Activated naive CD8-positive, alpha-beta T cell treated with anti-CD3 and anti-CD28 coated beads, Interleukin-2, amount 50 U/mL, for 16 hours (primary cell): ENCODE data around the gene SEL1L.
"Not testable (repeated sequence)": the region's sequence is repeated elsewhere in the genome, so short reads cannot be mapped to it uniquely, and the experiment has no call there.

Experiments
- DNase-seq: peaks from one replicate; pipeline ENCODE4 v3.0.0-alpha.2; 2020; ENCODE audit warnings: low read depth, low spot score

The SEL1L gene

DNA sequence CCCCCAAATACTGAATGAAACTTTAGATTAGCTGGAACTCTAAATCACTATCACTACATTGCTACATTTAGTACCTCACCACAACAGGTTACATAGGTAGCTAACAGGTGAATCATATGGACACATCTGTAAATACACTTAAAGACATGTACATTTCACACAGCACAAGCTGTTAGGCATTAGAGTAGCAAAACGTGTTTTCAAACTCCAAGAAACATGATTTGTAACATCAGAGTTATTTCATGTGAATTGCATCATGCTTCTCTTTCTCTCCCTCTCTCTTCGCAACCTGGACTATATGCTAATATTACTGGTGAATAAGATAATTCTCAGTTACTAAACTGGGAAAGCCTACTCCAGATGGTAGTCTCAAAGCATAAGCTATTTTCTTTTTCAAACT, 4.3 kb downstream of the SEL1L start:
- DNase-seq: no peak

- no peak for DNase-seq
These were observed 8.5 kb downstream of the SEL1L start for GRCh38 chr14:81525129-81525528.

DNA sequence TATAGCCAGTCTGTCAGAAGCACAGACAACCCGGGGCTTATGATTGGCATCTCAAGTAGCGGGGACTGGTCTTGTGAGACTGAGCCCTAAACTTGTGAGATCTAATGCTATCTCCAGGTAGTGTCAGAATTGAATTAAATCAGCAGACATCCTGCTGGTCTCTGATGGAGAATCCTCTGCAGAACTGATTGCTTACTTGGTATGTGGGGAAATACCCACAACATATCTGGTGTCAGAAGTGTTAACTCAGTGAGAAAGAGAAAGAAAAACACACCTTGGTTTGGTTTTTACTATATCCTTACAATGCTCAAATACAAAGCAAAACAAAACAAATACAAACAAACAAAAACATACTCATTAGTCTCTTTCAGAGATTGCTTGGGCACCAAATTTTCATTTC, 10.0 kb downstream of the SEL1L start:
- no peak for DNase-seq

GRCh38 chr14:81523016-81523415, 10.6 kb downstream of the SEL1L start:
- DNase-seq: no peak

DNA sequence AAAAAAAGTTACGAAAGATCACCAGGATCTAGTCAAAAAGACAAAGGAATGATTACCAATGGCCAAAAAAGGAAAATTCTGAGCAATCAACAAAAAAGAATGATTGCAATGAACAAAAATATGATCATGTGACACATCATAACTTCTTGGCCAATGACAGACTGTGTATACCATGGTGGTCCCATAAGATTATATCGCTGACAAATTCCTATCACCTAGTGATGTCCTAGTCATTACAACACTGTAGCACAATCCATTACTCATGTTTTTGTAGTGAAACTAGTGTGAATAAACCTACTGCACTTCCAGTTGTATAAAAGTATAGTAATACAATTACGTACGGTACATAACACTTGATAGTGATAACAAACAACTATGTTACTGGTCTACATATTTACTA, 12.3 kb downstream of the SEL1L start:
- no peak for DNase-seq

DNA sequence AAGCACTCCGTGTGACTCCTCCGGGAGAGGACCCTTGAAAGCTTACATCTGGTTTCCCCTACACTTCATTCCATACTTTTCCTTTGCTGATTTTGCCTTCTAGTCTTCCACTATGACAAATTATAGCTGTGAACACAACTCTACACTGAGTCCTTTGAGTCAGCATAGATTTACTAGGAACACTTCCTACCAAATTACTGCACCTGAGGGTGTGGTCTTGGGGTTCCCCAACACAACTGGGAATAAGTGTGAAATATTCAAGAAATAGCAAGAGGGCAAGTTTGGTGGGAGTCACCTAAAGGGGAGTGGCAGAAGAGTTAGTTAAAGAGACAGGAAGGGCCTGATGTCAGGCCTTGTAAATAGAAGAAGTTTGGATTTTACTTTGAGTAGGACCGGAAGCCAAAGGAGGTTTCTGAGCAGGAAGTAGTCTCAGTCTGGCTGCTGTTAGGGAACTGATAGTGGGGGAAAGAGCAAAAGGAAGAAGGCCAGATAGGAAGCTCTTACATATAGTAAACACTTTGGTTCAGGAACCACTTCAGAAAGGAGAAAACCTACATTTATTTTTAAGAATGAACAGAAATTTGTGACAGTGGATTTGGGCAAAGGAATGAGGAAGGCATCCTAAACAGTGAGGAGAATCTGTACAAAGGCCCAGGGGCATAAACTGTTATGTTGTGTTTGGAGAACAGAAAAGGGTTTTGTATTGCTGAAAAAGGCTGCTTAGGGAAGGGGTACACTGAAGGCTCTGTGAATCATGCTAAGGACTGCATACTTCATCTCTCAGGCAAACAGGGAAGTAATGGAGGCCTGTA, 14.2 kb downstream of the SEL1L start:
- no peak for DNase-seq

- DNase-seq: no peak
These were observed 15.8 kb downstream of the SEL1L start for GRCh38 chr14:81517798-81518398.

DNA sequence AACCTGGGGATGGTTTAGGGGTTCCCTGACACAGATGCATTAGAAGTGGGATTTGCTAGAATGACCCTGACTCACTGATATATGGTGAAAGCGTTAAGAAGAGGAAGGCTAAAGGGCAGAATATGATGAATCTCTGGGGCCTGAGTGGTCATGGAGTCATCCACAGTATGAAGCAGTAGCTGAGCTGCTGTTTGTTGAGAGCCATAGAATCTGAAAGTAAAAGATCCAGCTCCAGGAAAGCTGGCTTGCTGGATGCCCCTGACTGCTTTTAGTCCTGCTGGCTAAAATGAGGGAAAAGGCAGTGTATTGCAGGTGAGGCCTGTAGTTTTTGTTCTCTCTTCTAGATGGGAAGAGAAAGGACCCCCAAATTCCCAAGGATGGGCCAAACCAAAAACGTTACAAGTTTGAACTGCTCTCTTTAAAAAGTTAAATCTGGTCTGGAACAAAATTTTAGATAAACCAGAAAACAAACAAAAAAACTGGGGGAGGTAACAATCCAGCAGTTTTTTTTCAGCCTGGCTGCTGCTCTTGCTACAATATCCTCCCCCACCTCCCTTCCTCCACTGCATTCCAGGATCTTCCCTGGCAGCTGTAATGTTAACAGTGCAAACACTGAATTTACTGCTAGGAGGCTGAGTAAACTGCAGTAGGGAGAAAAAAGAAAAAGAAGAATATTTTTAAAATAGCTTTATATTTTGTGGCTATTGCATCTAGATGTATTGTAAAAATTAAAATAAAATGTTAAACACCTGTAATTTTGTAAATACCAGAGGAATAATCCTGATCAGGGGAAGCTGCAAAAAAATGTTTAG, 16.5 kb downstream of the SEL1L start:
- DNase-seq: no peak

- DNase-seq: not testable (repeated sequence)
These were observed 17.7 kb downstream of the SEL1L start for GRCh38 chr14:81515927-81516326.

DNA sequence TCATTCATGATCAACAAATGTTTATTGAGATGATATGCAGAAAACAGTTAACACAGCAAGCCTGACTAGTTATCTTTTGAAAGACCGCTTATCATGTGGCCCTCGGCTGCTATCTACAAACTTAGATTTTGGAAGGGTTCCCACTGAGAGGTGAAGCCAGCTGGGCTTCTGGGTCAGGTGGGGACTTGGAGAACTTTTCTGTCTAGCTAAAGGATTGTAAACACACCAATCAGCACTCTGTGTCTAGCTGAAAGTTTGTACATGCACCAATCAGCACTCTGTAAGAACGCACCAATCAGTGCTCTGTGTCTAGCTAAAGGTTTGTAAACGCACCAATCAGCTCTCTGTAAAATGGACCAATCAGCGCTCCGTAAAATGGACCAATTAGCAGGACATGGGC, 20.8 kb downstream of the SEL1L start:
- DNase-seq: not testable (repeated sequence)

GRCh38 chr14:81511111-81511904, 22.3 kb downstream of the SEL1L start:
- DNase-seq: no peak

DNA sequence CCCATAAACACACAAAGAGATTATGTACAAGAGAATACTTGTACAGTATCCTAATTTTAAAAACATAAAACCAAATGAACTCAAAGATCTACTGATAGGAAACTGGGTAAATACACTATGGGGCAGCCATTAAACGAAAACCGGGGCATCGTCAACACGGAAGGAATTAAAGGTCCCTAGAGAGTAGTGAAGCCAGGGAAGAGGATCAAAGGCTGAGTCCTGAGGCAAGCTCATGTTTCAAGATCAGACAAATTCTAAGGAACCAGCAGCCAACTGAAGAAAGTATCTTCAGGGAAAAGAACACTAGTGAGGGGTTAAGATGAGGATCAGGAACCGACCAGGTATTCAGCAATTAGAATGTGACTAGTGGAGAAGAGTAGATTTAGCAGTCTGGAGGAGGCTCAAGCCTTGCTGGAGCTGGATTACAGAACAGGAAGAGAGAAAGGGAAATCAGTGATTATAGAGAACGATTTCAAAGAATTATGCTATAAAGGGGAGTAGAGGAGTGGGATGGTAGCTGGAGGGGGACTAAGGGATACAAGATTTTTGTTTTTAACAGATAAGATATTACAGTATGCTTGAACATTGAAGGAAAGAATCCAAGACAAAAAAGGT, 23.7 kb downstream of the SEL1L start:
- DNase-seq: no peak

- no peak for DNase-seq
These were observed 24.3 kb downstream of the SEL1L start for GRCh38 chr14:81509321-81509720.

- DNase-seq: no peak
These were observed 27.2 kb downstream of the SEL1L start for GRCh38 chr14:81506487-81506886.

- no peak for DNase-seq
These were observed 28.8 kb downstream of the SEL1L start for GRCh38 chr14:81504864-81505263.

DNA sequence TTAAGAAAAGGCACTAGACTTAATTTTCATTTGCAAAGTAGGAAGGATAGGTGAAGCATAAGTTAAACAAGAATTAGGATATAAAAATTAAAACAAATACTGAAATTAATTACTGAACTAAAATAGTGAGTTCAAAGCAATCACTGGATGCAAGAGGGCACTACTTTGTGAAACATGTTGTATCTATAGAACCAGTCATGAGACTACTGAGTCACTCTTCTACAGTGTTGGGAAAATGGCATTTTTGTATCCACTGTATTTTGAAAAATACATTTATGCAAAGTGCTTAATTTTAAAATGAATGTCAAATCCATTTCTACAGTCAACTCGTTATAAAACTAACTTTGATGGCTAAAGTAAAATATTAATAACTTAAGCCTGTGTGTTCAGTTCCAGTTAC, 47.9 kb downstream of the SEL1L start:
- no peak for DNase-seq

DNA sequence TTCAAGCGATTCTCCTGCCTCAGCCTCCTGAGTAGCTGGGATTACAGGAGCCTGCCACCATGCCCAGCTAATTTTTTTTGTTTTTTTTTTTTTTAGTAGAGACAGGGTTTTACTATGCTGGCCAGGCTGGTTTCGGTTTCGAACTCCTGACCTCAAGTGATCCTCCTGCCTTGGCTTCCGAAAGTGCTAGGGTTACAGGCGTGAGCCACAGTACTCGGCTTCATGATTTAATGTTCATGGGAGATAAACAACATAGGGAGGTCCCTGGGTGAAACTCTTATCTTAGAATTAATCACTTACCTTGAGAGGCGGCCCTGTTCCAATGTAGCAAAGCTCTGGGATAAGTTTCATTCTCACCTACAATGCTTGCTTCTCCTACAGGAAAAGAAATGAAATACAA, 48.3 kb downstream of the SEL1L start:
- no peak for DNase-seq

GRCh38 chr14:81484120-81484519, 49.5 kb downstream of the SEL1L start:
- DNase-seq: no peak

GRCh38 chr14:81480741-81481140, 52.9 kb downstream of the SEL1L start:
- DNase-seq: no peak

DNA sequence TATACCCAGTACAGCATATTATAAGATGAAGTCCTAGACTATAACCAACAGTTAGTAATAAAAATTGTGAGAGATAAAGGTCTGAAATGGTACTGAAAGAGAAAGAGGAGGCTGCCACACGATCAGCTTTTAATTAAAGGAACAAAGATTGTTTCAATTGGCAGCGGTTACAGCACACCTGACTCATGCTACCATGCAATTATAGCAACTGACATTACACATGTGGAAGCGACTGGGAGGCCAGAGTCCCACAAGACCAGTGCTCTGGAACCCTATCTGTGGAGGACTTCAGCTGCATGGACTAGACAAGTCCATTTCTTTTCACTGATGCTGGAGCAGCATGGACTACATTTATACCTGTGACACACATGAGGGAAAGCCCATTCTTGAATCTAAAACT, 55.2 kb downstream of the SEL1L start:
- no peak for DNase-seq

DNA sequence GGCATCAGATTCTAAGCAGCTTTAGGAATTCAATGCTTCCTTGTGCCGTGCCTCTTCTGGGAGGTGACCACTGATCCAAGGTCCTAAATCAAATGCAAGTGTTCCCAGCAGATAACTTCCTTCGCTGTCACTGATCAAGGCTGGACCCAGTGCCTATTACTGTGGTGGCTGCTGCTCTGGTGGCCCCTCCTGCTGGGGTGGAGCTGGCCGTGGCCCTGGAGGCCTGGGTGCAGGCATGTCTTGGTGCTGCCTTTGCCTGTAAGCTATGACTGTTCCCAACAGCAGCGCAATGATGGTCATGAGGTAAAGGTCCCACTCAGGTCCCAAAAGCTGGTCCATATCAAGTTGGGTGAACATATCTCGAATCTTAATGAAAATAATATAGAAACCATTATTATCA, 56.8 kb downstream of the SEL1L start:
- no peak for DNase-seq
